CD4-positive, alpha-beta T cell (primary cell): ENCODE results near the gene EGFLAM. TPM values are rescaled to one million over a fixed set of nuclear protein-coding genes. Genes with fewer than 3 reads are reported as not detected.

Source experiments
- ATAC-seq: fragments of 200-7000 bp; cut with Tn5 transposase; one replicate; pipeline ENCODE4 v1.10.0; 2022; ENCODE audit warnings: mild to moderate bottlenecking; ENCODE audit not compliant: poor library complexity
- CTCF ChIA-PET: fragments of 350-600 bp; sonication (Branson Sonifier 250); formaldehyde crosslinking; loops from one replicate; lab custom pipeline; 2021; ENCODE audit warnings: antibody characterized with exemption, inconsistent platforms; lab: Charles Lee
- POLR2A ChIA-PET: fragments of 350-600 bp; sonication (Branson Sonifier 250); formaldehyde crosslinking; loops from one replicate; lab custom pipeline; 2021; ENCODE audit warnings: antibody characterized with exemption, inconsistent platforms; lab: Charles Lee
- DNase-seq, 14 experiments: peaks; one replicate each; pipeline ENCODE4 v3.0.0-alpha.2; 2013 to 2020; ENCODE audit warnings: mixed read lengths in 2 of 14
- H3K27ac ChIP-seq, 2 donors: one replicate each; pipeline versions ENCODE4 v1.5.1 to v1.7.0; 2013; ENCODE audit warnings: low read length in 2 of 2, low read depth in 1 of 2, mild to moderate bottlenecking in 1 of 2
- H3K27me3 ChIP-seq, 2 experiments: 1 replicate in 1 of 2; 2 replicates in 1 of 2; pipeline versions ENCODE4 v1.6.1 to v1.7.0; 2013; ENCODE audit warnings: low read length in 2 of 2, control low read depth in 1 of 2, mild to moderate bottlenecking in 1 of 2, moderate library complexity in 1 of 2; ENCODE audit not compliant: insufficient read depth in 2 of 2, control insufficient read depth in 1 of 2
- H3K36me3 ChIP-seq: one replicate; pipeline ENCODE4 v1.6.1; 2013; ENCODE audit warnings: low read length, control low read depth; ENCODE audit not compliant: insufficient read depth
- H3K4me1 ChIP-seq: one replicate; pipeline ENCODE4 v1.6.1; 2013; ENCODE audit warnings: low read length, control low read depth; ENCODE audit not compliant: insufficient read depth
- H3K4me3 ChIP-seq: one replicate; pipeline ENCODE4 v1.5.1; 2013; ENCODE audit warnings: mild to moderate bottlenecking, low read length, moderate library complexity
- H3K9me3 ChIP-seq, 2 experiments: 1 replicate in 1 of 2; 2 replicates in 1 of 2; pipeline versions ENCODE4 v1.6.1 to v1.7.0; 2013; ENCODE audit warnings: low read length in 2 of 2, mild to moderate bottlenecking in 2 of 2, control low read depth in 1 of 2, moderate library complexity in 1 of 2; ENCODE audit not compliant: control insufficient read depth in 1 of 2, insufficient read depth in 1 of 2
- H3K27ac Mint-ChIP-seq: one replicate; pipeline ENCODE4 v1.8.0; 2020; ENCODE audit warnings: mixed read lengths
- H3K27me3 Mint-ChIP-seq: one replicate; pipeline ENCODE4 v1.8.0; 2021; ENCODE audit warnings: mixed read lengths
- H3K36me3 Mint-ChIP-seq: one replicate; pipeline ENCODE4 v1.8.0; 2021; ENCODE audit warnings: low read depth, mixed read lengths
- H3K4me1 Mint-ChIP-seq: one replicate; pipeline ENCODE4 v1.8.0; 2021; ENCODE audit warnings: low read depth, mixed read lengths
- H3K4me3 Mint-ChIP-seq: one replicate; pipeline ENCODE4 v1.8.0; 2020; ENCODE audit warnings: mild to moderate bottlenecking, mixed read lengths
- H3K9me3 Mint-ChIP-seq: one replicate; pipeline ENCODE4 v1.8.0; 2020; ENCODE audit warnings: mixed read lengths
- CTCF ChIP-seq: fragments of 200-600 bp; IDR thresholded peaks from one replicate; pipeline ENCODE4 v1.8.0; 2022; ENCODE audit warnings: antibody characterized with exemption, mild to moderate bottlenecking
- intact Hi-C, 2 experiments: fragments of 100-400 bp; cut with DNase I in 1 of 2; cut with micrococcal nuclease in 1 of 2; formaldehyde crosslinking; loops; one replicate each; pipeline versions ENCODE4 v1.15.1 to v1.9.0; 2023 to 2025; cut with DNase I, micrococcal nuclease
- total RNA-seq, 174 experiments: library from RNA in 2 of 174; stranded (reverse) in 2 of 174; gene quantifications; one replicate each; pipeline ENCODE4 v1.2.3 and lab custom pipeline; 2021 to 2026

The EGFLAM gene
- total RNA-seq, 2 experiments from 2014 or later, result not detected

DNA sequence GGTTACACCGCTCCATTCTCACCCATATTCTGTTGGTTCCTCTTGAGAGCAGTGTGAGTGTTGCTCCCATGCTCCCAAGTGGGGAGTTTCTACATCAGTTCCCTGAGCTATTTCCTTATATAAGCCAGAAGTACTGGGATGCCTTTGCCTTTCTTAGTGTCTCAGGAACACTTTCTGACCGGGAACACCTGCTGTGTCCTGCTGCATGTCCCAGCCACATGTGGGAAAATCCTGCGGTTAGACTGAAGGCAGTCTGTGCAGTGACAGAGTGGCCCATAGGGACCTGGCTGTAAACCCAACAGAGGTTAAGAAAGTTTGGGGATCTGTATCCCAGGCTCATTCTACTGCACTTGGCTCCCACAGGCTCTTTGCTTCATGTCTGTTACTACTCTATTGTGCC is 126.0 kb downstream of the EGFLAM start:
- Mint-ChIP-seq H3K4me3 (no peak overlapping the region), H3K27me3 (peaks cover 41% of the 10 kb centered on the region), H3K27ac (no peak overlapping the region), H3K4me1 (no peaks in the 10 kb centered on the region), H3K9me3 (no peaks in the 10 kb centered on the region), H3K36me3 (no peaks in the 10 kb centered on the region)
- no peak overlapping the region for H3K4me3 ChIP-seq
- H3K9me3 ChIP-seq, result no peaks in the 10 kb centered on the region
- no peak for ATAC-seq
- peaks cover 3 to 11% of the 10 kb centered on the region in 2 experiments for H3K27me3 ChIP-seq
- intact Hi-C loops, result no loop called here
- POLR2A ChIA-PET, result no interaction called here
- no peaks in the 10 kb centered on the region for H3K36me3 ChIP-seq
- TF ChIP-seq CTCF, result no peak
- H3K4me1 ChIP-seq, result no peaks in the 10 kb centered on the region
- H3K27ac ChIP-seq, result no peak overlapping the region
- CTCF ChIA-PET, result no interaction called here
- DNase-seq, result no peak

- Histone ChIP-seq H3K4me3 (no peak overlapping the region), H3K27ac (no peak overlapping the region), H3K9me3 (no peaks in the 10 kb centered on the region), H3K27me3 (peaks cover 0 to 3% of the 10 kb centered on the region in 2 experiments), H3K36me3 (no peaks in the 10 kb centered on the region), H3K4me1 (no peaks in the 10 kb centered on the region)
- H3K27me3 Mint-ChIP-seq, result peaks cover 25% of the 10 kb centered on the region
- CTCF ChIA-PET, result no interaction called here
- H3K27ac Mint-ChIP-seq, result no peak overlapping the region
- TF ChIP-seq CTCF, result no peak
- DNase-seq (no peak), ATAC-seq (no peak)
- H3K9me3 Mint-ChIP-seq, result no peaks in the 10 kb centered on the region
- no peaks in the 10 kb centered on the region for H3K36me3 Mint-ChIP-seq
- intact Hi-C loops, result no loop called here
- POLR2A ChIA-PET, result no interaction called here
- no peaks in the 10 kb centered on the region for H3K4me1 Mint-ChIP-seq
- no peak overlapping the region for H3K4me3 Mint-ChIP-seq
These were observed 128.8 kb downstream of the EGFLAM start for GRCh38 chr5:38387161-38387560.

- Histone ChIP-seq H3K4me3 (no peak overlapping the region), H3K27me3 (no peaks in the 10 kb centered on the region), H3K27ac (no peak overlapping the region), H3K9me3 (no peaks in the 10 kb centered on the region), H3K4me1 (no peaks in the 10 kb centered on the region), H3K36me3 (no peaks in the 10 kb centered on the region)
- no peak overlapping the region for H3K27ac Mint-ChIP-seq
- TF ChIP-seq CTCF, result no peak
- H3K27me3 Mint-ChIP-seq, result peaks cover 23% of the 10 kb centered on the region
- H3K4me1 Mint-ChIP-seq, result no peaks in the 10 kb centered on the region
- intact Hi-C loops, result no loop called here
- DNase-seq (no peak), ATAC-seq (no peak)
- no peaks in the 10 kb centered on the region for H3K36me3 Mint-ChIP-seq
- ChIA-PET CTCF (no interaction called here), POLR2A (no interaction called here)
- no peak overlapping the region for H3K4me3 Mint-ChIP-seq
- no peaks in the 10 kb centered on the region for H3K9me3 Mint-ChIP-seq
These were observed 135.3 kb downstream of the EGFLAM start for GRCh38 chr5:38393636-38394035.
